Stimulated activated CD4-positive, alpha-beta T cell treated with anti-CD3 and anti-CD28 coated beads, Interleukin-2, amount 100 ng/mL, for 48 hours (primary cell): ENCODE data around the gene PLOD1.
"Not testable (repeated sequence)": the region's sequence is repeated elsewhere in the genome, so short reads cannot be mapped to it uniquely, and the experiment has no call there.

Experiments used
- DNase-seq, 2 donors: peaks; one replicate each; pipeline ENCODE4 v3.0.0-alpha.2; 2020

PLOD1 gene

DNA sequence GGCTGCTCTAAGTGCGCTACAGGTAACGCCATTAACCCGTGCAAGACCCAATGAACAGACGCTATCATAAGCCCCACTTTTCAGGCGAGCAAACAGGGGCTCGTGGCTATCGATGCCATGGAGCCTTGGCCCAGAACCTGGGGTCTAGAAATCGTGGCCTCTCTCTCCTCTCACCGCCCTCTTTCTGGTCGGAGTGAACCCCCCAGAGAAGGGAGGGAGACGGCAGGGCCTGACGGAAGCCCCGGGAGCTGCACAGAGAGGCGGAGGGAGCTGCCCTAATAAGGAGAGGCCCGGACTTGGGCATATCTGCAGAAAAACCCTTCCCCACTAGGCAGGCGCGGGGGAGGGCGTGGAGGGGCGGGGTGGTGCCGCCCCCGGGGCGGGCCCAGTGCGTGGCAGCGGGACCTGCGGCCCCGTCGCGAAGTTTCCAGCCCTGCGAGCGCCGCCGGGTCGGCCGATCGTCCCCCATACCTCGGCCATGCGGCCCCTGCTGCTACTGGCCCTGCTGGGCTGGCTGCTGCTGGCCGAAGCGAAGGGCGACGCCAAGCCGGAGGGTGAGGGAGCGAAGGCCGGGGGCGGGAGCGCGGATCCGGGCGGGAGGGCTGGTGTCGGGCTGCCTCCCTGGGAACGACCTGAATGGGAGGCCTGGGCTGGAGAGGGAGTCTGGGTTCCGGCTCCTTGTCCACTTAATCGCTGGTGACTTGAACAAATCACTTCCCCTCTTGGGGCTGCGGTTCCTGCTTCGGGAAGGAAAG lies at the start of gene PLOD1:
TSS of gene PLOD1 (plus strand) at position 416 of the 755 bp plus-strand sequence. CDS start at position 479, 63 bp downstream.
- DNase-seq: peak; percentile 84 to 87

DNA sequence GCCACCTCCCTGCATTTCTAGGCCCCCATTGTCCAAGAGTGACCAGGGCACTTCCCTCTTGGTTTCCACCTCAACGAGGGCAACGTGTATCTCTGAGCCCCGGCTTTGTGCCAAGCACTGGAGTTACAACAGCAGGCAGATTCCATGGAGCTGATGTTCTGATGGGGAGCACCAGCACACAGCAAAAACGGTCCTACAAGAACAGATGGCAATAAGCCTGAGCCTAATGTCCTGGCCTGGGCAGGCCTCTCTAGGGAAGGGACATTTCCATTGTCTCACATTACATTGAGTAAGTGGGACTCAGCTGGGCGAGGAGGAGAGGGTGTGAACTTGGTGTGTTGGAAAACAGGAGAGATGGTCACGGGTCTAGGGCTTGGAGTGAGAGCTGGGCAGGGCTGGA lies 48.6 kb upstream of the PLOD1 start:
- DNase-seq: no peak

DNA sequence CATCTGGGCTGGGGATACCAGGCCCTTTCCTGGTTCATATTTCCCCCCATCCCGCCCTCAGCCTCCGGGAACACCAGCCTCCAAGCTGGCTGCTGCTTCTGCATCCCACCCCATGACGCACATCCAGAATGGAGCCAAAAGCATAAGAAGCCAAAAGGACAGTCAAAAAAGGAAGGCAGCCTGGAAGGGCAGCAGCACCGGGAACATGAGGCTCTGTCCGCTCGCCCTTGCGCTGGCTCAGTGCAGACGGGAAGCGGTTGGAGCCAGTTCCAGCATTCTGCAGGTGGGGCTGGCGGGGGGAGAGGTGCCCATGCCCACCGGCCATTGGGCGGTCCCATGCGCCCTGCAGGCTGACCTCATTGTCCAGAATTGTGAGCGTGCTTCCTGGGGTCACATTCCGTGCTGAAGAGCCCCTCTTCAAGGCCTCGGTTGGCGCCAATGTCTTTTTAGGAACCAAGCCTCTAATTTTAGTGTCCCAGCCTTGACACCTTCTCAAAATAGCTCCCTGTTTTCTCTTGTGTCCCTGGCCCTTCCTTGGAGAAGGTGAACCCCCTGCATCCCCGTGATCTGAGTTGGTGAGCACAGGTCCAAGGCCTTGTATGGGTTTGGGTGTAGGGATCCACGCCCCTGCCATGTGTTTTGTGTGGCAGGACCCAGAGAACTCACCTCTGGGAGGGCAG lies 47.4 kb upstream of the PLOD1 start:
- DNase-seq: no peak

DNA sequence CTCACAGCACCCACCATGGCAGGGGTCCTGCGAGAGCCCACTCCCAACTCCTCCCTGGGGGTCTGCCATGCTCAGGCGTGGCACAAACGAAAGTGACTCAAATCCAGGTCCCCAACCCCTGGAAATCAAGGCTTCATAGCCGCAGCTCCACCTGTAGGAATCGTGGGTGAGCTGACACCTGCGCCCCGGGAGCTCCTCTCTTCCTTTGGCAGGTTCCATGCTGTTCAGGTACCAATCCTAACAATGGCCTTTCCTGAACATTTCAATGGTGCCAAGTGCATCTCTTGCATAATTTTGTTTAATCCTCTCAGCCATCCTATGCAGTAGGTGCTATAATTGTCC lies 46.9 kb upstream of the PLOD1 start:
- DNase-seq: no peak

DNA sequence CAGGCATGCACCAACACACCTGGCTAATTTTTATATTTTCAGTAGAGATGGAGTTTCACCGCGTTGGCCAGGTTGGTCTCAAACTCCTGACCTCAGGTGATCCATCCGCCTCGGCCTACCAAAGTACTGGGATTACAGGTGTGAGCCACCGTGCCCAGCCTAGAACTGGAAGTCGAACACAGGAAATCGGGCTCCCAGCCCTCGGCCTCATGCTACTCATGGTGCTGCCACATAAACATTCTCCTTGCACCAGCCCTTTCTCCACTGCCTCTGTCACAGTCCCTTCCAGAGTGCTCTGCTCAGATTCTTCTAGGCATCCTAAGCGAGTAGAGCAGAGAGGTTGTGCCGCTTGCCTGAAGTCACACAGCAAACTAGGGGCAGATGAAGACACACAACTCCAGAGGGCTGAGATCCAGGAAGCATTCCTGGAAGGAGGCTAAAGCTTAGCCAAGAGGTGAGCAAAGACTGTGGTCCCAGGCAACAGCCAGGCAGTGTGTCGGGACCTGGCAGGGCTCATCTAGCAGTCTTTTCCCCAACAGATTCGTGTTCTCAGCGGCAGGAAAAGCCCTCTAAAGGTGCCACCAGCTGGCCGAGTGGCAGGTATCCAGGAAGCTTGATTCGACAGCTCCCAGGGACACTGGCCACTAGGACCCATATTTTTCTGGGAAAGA lies 46.2 kb upstream of the PLOD1 start:
- no peak for DNase-seq

DNA sequence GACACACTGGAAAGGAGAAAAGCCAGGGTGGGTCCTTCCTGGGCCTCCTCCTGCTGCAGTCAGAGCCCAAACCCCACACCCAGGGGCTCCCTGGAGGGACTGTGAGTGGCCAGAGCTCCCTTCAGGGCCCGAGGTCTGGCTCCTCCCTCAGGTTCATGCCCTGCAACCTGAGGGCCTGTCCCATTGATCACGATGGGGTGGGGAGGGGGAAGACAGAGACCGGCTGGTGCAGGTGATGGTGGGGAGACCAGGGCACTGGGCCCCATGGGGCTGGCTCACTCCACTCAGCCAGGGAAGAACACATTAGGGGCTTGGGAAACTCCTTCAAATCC lies 45.7 kb upstream of the PLOD1 start:
- no peak for DNase-seq

DNA sequence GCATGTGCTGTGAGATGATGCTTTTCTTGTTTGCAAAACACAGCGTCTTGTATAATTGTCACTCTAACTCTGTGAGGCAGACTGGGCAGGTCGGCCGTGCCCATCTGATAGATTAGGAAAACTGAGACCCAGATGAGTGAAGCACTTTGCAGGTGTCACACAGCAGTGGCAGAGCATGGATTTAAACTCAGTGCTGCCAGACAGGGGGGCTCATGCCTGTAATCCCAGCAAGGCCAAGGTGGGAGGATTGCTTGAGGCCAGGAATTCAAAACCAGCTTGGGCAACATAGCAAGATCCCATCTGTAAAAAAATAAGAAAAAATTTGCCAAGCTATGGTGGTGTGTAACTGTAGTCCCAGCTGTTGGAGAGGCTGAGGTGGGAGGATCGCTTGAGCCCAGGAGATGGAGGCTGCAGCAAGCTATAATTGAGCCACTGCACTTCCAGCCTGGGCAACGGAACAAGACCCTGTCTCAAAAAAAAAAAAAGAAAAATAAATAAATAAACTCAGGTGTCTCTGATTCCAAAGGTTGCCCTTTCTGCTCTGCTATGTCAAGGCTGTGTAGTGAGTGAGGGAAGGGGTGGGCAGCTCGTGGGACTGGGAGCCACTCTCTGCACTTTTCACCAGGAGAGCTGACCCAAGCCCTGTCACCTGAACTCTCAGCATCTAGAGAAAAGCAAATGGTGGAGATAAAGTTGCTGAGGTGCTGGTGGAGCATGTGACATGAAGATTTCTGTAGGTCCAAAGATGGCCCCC lies 42.9 kb upstream of the PLOD1 start:
- DNase-seq: no peak

DNA sequence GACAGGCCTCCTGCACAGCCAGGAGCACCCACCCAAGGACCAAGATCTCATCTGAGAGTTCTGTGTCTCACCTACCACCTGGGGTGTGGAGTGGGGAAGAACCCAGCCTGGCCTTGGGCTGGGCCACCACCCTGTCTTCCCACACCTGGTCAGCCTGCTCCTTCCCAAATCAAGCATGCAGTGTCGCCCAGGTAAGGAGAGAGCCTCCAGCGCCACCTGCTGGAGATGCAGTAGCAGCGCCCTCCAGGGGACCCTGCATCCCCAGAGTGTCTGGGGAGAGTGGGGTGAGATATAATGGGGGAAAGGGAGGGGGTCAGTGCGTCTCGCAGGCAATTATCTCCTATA lies 40.6 kb upstream of the PLOD1 start:
- DNase-seq: peak; percentile 71 to 73

DNA sequence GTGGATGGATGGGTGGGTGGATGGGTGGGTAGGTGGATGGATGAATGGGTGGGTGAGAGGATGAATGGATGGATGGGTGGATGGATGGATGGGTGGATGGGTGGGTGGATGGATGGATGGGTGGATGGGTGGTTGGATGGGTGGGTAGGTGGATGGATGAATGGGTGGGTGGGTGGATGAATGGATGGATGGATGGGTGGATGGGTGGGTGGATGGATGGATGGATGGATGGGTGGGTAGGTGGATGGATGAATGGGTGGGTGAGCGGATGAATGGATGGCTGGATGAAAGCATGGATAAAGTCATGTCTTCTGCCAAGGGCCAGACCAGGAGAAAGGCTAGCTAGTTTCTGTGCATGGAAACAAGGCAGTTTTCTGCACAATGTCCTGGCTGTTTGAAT lies 40.0 kb upstream of the PLOD1 start:
- DNase-seq: not testable (repeated sequence)

DNA sequence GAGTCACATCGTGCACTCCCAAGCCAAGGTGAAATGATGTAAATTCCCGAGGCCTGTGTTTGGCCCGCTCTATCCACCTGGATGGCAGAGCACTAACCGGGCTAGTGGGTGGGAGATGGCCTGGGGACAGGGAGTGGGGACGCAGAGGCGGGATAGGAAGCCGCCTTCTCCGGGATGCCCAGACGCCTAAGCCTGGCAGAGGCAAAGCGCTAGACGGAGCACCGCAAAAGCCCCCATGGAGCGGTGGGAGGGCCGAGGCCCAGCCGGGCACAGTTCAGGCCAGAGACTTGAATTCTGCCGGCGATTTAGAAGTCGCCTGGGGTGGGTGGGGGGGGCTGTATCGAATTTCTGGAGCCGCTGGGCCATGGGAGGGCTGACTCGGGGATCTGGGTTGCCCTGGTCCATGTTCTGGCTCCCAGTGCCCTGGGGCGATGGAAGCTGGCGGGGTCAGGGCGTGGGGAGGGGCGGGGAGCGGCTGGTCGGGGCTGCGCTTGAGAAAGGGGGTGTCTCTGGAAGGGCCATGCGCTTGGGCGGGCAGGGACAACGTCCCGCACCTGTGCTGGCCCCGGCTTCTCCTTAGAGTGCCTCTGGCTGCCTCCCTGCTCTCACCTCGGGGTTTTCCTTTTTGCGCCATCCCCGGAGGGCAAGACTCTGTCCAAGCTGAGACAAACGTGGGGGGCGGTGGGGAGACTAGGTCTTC lies 36.3 kb upstream of the PLOD1 start:
- no peak for DNase-seq

DNA sequence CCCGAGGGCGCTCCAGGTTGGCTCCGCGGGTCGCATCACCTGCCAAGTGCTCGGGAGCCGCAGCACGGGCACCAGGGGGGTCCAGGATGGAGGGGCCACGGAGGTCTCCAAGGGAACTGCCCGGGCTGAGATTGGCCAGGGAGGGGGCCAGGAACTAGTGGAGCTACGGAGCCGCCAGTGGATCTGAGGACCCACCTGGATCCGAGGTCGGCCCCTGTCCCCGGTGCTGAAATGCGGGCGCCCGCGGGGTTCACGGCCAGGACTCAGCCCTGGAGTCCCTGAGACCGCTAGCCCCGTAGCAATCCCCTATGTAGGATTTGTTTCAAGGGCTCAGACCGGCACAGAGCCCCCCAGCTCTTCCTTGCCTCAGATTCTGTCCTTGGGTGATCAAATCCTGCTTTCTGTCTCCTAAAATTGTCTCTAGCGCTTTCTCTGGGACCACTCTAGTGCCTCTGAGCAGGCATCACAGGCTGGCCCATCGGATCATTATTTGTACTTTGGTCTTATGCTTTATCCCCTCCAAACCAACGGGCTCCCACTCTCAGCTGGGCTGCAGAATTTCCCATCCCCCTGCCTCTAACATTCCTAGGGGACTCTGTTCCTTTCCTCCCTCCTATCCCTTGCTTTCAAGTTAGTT lies 35.6 kb upstream of the PLOD1 start:
- no peak for DNase-seq

DNA sequence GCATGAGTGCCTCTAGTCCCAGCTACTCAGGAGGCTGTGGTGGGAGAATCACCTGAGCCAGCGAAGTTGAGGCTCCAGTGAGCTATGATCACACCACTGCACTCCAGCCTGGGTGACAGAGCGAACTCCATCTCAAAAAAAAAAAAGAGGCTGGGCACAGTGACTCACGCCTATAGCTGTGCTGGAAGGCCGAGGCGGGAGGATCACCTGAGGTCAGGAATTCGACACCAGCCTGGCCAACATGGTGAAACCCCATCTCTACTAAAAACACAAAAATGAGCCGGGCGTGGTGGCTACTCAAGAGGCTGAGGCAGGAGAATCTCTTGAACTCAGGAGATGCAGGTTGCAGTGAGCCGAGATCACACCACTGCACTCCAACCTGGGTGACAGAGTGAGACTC lies 33.1 kb upstream of the PLOD1 start:
- DNase-seq: not testable (repeated sequence)

DNA sequence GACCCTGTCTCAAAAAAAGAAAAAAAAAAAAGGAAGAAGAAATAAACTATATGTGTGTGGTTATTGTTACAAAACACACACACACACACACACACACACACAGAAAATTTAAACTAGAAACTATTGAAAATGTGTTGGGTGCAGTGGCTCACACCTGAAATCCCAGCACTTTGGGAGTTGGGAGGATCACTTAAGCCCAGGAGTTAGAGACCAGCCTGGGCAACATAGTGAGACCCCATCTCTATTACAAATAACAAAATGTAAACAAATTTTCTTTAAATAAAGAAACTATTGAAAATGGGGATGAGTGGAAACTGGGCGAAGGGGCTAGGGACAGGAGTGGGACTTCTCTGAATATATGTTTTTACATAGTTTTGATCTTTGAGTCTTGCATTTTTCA lies 31.3 kb upstream of the PLOD1 start:
- DNase-seq: no peak

DNA sequence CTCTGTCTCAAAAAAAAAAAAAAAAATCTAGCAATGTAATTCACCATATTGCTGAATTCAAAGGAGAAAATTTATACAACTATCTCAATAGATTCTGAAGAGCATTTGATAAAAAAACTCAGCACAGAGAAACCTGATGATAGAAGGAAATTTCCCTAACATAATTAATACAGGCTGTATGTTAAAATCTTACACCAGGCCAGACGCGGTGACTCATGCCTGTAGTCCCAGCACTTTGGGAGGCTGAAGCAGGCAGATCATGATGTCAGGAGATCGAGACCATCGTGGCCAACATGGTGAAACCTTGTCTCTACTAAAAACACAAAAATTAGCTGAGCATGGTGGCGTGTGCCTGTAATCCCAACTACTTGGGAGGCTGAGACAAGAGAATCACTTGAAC lies 30.4 kb upstream of the PLOD1 start:
- DNase-seq: not testable (repeated sequence)

DNA sequence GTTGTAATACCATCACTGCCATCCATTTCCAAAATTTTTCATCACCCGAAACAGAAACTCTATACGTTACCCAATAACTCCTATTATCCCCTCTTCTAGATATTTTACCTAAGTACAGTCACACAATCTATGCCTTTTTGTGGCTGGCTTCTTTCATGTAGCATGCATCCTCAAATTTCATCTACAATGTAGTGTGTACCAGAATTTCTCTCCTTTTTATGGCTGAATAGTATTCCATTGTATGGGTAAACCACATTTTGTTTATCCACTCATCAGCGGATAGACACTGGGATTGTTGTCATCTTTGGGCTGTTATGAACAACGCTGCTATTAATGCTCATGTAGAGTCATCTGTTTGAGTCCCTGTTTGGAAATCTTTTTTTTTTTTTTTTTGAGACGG lies 29.5 kb upstream of the PLOD1 start:
- DNase-seq: no peak

DNA sequence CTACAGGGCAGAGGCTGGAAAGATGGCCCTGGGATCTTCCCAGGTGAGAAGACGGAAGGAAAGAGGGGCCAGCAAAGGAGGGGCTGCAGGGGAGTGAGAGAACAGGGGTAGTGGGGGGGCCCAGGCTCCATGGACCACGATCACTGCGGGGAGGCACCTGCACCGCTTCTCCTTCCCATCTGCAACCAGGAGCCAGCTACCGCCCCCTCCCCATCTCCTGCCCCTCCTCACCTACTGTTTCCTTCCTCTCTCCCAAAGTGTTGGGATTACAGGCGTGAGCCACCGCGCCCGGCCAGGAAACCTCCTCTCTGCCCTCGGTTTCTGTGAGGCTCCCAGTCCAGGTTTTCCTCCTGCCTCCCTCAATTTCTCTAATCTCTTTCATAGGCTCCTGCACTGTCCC lies 27.6 kb upstream of the PLOD1 start:
- no peak for DNase-seq

DNA sequence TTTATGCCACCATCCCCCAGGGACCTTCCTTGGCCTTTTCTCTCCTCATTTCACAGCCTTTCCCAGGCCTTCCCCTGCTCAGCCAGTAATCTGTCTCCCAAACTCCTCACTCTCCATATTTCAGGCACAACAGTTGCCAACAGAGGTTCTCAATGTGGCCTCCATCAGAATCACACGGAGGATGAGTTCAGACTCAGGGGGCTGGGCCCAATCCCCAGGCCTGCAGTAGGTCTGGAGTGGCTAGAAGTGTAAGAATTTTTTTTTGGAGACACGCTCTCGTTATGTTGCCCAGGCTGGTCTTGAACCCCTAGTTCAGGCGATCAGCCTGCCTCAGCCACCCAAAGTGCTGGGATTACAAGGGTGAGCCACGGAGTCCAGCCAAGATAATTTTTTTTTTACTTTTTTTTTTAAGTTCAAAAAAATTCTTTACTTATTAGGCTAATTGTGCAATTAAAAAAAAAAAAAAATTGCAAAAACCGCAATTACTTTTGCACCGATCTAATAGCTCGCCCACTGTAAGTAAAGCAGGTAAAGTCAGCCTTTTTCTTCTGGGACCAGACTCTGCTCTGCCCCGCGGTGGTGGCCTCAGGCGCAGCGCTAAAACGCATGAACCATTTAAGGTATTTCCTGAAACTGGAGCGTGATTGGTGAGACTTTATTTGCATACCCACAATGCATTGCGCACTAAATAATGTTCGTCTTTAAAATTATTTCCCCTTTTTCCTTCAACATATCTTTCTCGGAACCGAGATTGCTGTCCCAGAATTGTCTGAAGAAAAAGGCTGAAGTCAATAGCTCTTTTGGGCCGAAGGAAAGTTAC lies 27.0 kb upstream of the PLOD1 start:
- DNase-seq: peak; percentile 82 to 89

DNA sequence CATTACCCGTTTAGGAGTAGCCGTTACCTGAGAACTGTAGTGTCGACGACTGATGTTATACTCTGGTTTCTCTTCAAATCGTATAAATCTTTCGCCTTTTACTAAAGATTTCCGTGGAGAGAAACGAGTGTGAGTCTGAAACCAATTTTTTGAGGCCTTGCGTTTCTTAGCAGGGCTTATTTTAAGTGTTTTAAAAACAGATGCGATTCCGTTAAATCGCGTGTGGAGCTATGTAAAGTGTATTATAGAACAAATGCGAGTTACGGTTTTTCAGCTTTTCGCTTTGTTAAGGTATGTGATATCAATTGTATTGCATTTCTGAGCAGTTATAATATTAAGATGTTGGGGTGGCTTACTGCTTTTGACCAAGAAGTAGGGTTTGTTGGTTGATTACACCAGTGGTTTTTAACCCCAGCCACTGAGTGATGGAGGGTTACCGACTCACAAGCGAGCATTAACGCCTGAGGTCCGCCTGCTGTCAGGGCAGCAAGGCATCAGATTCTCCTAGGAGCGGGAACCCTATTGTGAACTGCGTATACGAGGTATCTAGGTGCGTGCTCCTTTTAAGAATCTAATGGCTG lies 26.3 kb upstream of the PLOD1 start:
- peak; percentile 68 to 73 for DNase-seq

DNA sequence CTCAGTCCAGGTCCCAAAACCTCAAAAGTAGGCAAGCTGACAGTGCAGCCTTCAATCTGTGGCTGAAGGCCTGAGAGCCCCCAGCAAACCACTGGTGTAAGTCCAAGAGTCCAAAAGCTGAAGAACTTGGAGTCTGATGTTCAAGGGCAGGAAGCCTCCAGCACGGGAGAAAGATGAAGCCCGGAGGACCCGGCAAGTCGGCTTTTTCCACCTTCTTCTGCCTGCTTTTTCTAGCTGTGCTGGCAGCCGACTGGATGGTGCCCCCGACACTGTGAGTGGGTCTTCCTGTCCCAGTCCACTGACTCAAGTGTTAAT lies 23.6 kb upstream of the PLOD1 start:
- not testable (repeated sequence) for DNase-seq

DNA sequence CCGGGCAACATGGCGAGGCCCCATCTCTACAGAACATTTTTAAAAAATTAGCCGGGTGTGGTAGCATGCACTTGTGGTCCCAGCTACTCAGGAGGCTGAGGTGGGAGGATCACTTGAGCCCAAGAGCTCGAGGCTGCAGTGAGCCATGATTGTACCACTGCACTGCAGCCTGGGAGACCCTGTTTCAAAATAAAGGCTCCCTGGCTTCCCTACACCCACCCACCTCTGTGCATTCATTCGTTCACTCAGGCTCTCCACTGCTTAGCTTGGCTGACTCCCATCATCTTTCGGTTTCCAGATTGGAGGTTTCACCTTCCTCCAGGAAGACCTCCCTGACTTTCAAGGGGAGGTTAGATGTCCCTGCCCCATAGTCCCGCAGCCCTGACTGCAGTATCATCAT lies 22.5 kb upstream of the PLOD1 start:
- no peak for DNase-seq

DNA sequence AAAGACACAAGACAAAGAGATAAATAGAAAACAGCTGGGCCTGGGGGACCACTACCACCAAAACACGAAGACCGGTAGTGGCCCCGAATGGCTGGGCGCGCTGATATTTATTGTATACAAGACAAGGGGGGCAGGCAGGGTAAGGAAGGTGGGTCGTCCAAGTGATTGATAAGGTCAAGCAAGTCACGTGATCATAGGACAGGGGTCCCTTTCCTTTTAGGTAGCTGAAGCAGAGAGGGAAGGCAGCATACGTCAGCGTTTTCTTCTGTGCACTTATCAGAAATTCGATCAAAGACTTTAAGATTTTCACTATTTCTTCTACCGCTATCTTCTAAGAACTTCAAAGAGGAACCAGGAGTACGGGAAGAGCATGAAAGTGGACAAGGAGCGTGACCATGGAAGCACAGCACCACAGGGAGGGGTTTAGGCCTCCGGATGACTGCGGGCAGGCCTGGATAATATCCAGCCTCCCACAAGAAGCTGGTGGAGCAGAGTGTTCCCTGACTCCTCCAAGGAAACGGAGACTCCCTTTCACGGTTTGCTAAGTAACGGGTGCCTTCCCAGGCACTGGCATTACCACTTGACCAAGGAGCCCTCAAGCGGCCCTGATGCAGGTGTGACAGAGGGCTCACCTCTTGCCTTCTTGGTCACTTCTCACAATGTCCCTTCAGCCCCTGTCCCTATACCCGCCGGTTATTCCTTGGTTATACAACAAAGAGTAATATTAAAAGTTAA lies 21.9 kb upstream of the PLOD1 start:
- DNase-seq: not testable (repeated sequence)
